Mesenchymal stem cell (in vitro differentiated cells and primary cell): ENCODE data around the gene PGC.

Experiments
- DNase-seq: peaks from one replicate; pipeline ENCODE4 v3.0.0-alpha.2; 2013
- H2AFZ ChIP-seq: one replicate; pipeline ENCODE4 v1.6.1; 2013; ENCODE audit warnings: low read depth, mild to moderate bottlenecking, control low read depth, inconsistent platforms, low read length, moderate library complexity
- H2AK5ac ChIP-seq: 2 replicates; pipeline ENCODE4 v1.6.1; 2013; ENCODE audit warnings: low read length, moderate library complexity, mild to moderate bottlenecking, inconsistent platforms; ENCODE audit not compliant: severe bottlenecking
- H2BK120ac ChIP-seq: one replicate; pipeline ENCODE4 v1.6.1; 2013; ENCODE audit warnings: low read depth, mild to moderate bottlenecking, inconsistent platforms, low read length, moderate library complexity
- H2BK12ac ChIP-seq, 2 experiments: one replicate each; pipeline ENCODE4 v1.6.1; 2013; ENCODE audit warnings: inconsistent platforms in 2 of 2, low read length in 2 of 2, mild to moderate bottlenecking in 2 of 2, moderate library complexity in 2 of 2, control low read depth in 1 of 2
- H2BK15ac ChIP-seq: one replicate; pipeline ENCODE4 v1.6.1; 2013; ENCODE audit warnings: mild to moderate bottlenecking, low read depth, inconsistent platforms; ENCODE audit not compliant: poor library complexity, severe bottlenecking
- H2BK5ac ChIP-seq: 2 replicates; pipeline ENCODE4 v1.6.1; 2013; ENCODE audit warnings: low read depth, mild to moderate bottlenecking, low read length, control low read depth, inconsistent platforms; ENCODE audit not compliant: poor library complexity, severe bottlenecking
- H3K14ac ChIP-seq, 2 experiments: one replicate each; pipeline ENCODE4 v1.6.1; 2013; ENCODE audit warnings: inconsistent platforms in 2 of 2, low read length in 2 of 2, control low read depth in 1 of 2, mild to moderate bottlenecking in 1 of 2, moderate library complexity in 1 of 2
- H3K18ac ChIP-seq, 2 experiments: one replicate each; pipeline ENCODE4 v1.6.1; 2013; ENCODE audit warnings: inconsistent platforms in 2 of 2, low read length in 2 of 2, control low read depth in 1 of 2, low read depth in 1 of 2, mild to moderate bottlenecking in 1 of 2
- H3K23ac ChIP-seq, 2 experiments: one replicate each; pipeline ENCODE4 v1.6.1; 2013; ENCODE audit warnings: inconsistent platforms in 2 of 2, low read length in 2 of 2, mild to moderate bottlenecking in 2 of 2, moderate library complexity in 2 of 2, control low read depth in 1 of 2
- H3K27ac ChIP-seq: 2 replicates; pipeline ENCODE4 v1.5.1; 2013; ENCODE audit warnings: mild to moderate bottlenecking, moderate library complexity, low read length, control low read depth, inconsistent platforms; ENCODE audit not compliant: poor library complexity, severe bottlenecking
- H3K27me3 ChIP-seq, 2 experiments: 2 replicates each; pipeline versions ENCODE4 v1.6.1 to v1.7.0; 2013; ENCODE audit warnings: low read length in 2 of 2, mild to moderate bottlenecking in 2 of 2, moderate library complexity in 2 of 2, control low read depth in 1 of 2, inconsistent platforms in 1 of 2; ENCODE audit not compliant: control insufficient read depth in 1 of 2, insufficient read depth in 1 of 2
- H3K36me3 ChIP-seq, 2 experiments: 2 replicates each; pipeline versions ENCODE4 v1.6.1 to v1.7.0; 2013; ENCODE audit warnings: low read length in 2 of 2, control low read depth in 1 of 2, inconsistent platforms in 1 of 2, low read depth in 1 of 2, mild to moderate bottlenecking in 1 of 2; ENCODE audit not compliant: insufficient read depth in 2 of 2, control insufficient read depth in 1 of 2
- H3K4ac ChIP-seq, 2 experiments: one replicate each; pipeline ENCODE4 v1.6.1; 2013; ENCODE audit warnings: inconsistent platforms in 2 of 2, low read length in 2 of 2, mild to moderate bottlenecking in 2 of 2, moderate library complexity in 2 of 2, control low read depth in 1 of 2, low read depth in 1 of 2
- H3K4me1 ChIP-seq: 2 replicates; pipeline ENCODE4 v1.6.1; 2013; ENCODE audit warnings: low read depth, low read length, control low read depth; ENCODE audit not compliant: control insufficient read depth, insufficient read depth
- H3K4me2 ChIP-seq: 2 replicates; pipeline ENCODE4 v1.6.1; 2013; ENCODE audit warnings: low read length, mild to moderate bottlenecking, inconsistent platforms; ENCODE audit not compliant: poor library complexity, severe bottlenecking
- H3K4me3 ChIP-seq, 2 experiments: 2 replicates each; pipeline versions ENCODE4 v1.5.1 to v1.7.0; 2013; ENCODE audit warnings: low read length in 2 of 2, mild to moderate bottlenecking in 2 of 2, control low read depth in 1 of 2, low read depth in 1 of 2; ENCODE audit not compliant: insufficient read depth in 1 of 2
- H3K79me1 ChIP-seq: replicated peaks from 2 replicates; pipeline ENCODE4 v1.6.1; 2013; ENCODE audit warnings: mild to moderate bottlenecking, control low read depth, low read length, inconsistent platforms; ENCODE audit not compliant: poor library complexity, severe bottlenecking
- H3K9ac ChIP-seq: 2 replicates; pipeline ENCODE4 v1.7.0; 2013; ENCODE audit warnings: mild to moderate bottlenecking, low read length, moderate library complexity
- H3K9me3 ChIP-seq: 2 replicates; pipeline ENCODE4 v1.7.0; 2013; ENCODE audit warnings: mild to moderate bottlenecking, low read length; ENCODE audit not compliant: control insufficient read depth
- H4K8ac ChIP-seq: one replicate; pipeline ENCODE4 v1.6.1; 2013; ENCODE audit warnings: inconsistent platforms, mild to moderate bottlenecking, low read length, moderate library complexity
- H4K91ac ChIP-seq: one replicate; pipeline ENCODE4 v1.6.1; 2013; ENCODE audit warnings: mild to moderate bottlenecking, low read length, inconsistent platforms
- WGBS: methylation state at CpG from one replicate; pipeline ENCODE4 v1.1.7; 2013; ENCODE audit warnings: mixed read lengths; 5-methylcytosine and 5-hydroxymethylcytosine counted together

PGC gene

DNA sequence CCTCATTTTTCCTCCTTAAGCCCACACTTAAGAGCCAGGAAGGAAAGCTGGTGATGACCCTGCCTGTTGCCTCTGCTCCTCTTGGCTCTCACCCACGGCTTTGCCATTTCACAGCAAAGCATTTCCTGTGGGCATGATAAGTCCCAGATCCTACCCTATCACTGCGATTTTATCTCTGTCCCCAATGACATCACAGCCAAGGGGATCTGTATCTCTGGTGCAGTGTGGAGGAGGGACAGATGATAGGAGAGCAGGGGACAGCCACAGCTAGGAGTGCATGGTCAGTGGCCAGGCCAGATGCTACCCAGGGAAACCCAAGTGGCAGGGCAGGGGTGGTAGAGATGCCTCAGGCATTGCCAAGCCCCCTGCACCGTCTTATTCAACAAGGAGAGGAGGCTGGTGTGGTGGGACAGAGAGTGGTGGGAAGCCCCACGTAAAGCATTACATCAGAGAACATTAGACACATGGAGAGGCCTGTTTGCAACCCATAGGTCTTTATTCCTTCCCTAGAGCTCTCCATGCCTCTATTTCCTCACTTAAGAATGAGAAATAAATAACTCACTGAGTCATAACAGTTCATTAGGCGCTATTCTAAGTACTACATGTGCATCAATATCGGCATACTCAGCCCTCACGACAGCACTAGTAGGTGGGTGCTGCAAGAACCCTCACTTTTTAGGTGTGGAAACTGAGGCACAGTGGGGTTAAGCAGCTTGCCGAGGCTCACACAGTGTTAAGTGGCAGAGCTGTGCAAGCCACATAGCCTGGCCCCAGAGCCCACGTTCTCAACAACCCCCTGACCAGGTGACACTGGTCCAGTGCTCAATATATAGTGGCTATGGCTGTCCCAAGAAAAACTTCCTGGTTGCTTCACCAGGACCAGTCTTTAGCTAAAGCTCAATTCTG is 16.4 kb downstream of the PGC start:
- no peak overlapping the region for H3K4me3 ChIP-seq
- no peak overlapping the region for H3K23ac ChIP-seq
- peaks cover 51% of the 10 kb centered on the region for H3K4me1 ChIP-seq
- H2BK120ac ChIP-seq = no peak overlapping the region
- H3K4ac ChIP-seq = no peak overlapping the region
- DNase-seq = peak; percentile 47
- H2AFZ ChIP-seq = no peak overlapping the region
- no peak overlapping the region for H3K27ac ChIP-seq
- no peak overlapping the region for H3K4me2 ChIP-seq
- WGBS = 71% methylated on average over 8 of the region's 9 CpGs
- H3K27me3 ChIP-seq = no peaks in the 10 kb centered on the region
- H4K91ac ChIP-seq = no peak overlapping the region
- H2BK15ac ChIP-seq = no peak overlapping the region
- H3K18ac ChIP-seq = peak overlapping the region in 1 of 2 experiments; percentile 1
- no peak overlapping the region for H3K9ac ChIP-seq
- H4K8ac ChIP-seq = no peak overlapping the region
- H3K79me1 ChIP-seq = peaks cover 29% of the 10 kb centered on the region
- no peak overlapping the region for H2BK12ac ChIP-seq
- peaks cover 0 to 19% of the 10 kb centered on the region in 2 experiments for H3K36me3 ChIP-seq
- H3K14ac ChIP-seq = no peak overlapping the region
- H2BK5ac ChIP-seq = no peak overlapping the region
- H2AK5ac ChIP-seq = no peak overlapping the region
- no peaks in the 10 kb centered on the region for H3K9me3 ChIP-seq

GRCh38 chr6:41729624-41730023 is 17.6 kb downstream of the PGC start:
- WGBS = 91% methylated on average over 7 of the region's 7 CpGs
- Histone ChIP-seq H3K36me3 (peaks cover 0 to 21% of the 10 kb centered on the region in 2 experiments), H2BK120ac (no peak overlapping the region), H2AK5ac (no peak overlapping the region), H3K4me1 (peaks cover 56% of the 10 kb centered on the region), H3K14ac (no peak overlapping the region), H3K4me3 (peak overlapping the region in 1 of 2 experiments; percentile 14), H3K9me3 (no peaks in the 10 kb centered on the region), H3K9ac (no peak overlapping the region), H3K79me1 (peaks cover 36% of the 10 kb centered on the region), H3K23ac (no peak overlapping the region), H3K27ac (no peak overlapping the region), H3K18ac (no peak overlapping the region), H3K27me3 (no peaks in the 10 kb centered on the region), H2BK12ac (no peak overlapping the region), H2BK15ac (no peak overlapping the region), H4K8ac (no peak overlapping the region), H3K4me2 (no peak overlapping the region), H3K4ac (no peak overlapping the region), H2AFZ (no peak overlapping the region), H4K91ac (no peak overlapping the region), H2BK5ac (no peak overlapping the region)
- DNase-seq = no peak

GRCh38 chr6:41728954-41729353 is 18.2 kb downstream of the PGC start:
- Histone ChIP-seq H4K91ac (no peak overlapping the region), H3K4me2 (no peak overlapping the region), H3K27me3 (no peaks in the 10 kb centered on the region), H3K4me1 (peaks cover 62% of the 10 kb centered on the region), H3K9me3 (no peaks in the 10 kb centered on the region), H2BK120ac (no peak overlapping the region), H3K4ac (no peak overlapping the region), H2BK5ac (no peak overlapping the region), H3K27ac (no peak overlapping the region), H3K4me3 (no peak overlapping the region), H2AK5ac (no peak overlapping the region), H3K36me3 (peaks cover 0 to 21% of the 10 kb centered on the region in 2 experiments), H3K23ac (no peak overlapping the region), H2BK15ac (peak overlapping the region; percentile 71), H3K18ac (no peak overlapping the region), H2BK12ac (no peak overlapping the region), H2AFZ (no peak overlapping the region), H3K9ac (no peak overlapping the region), H4K8ac (no peak overlapping the region), H3K79me1 (peaks cover 42% of the 10 kb centered on the region), H3K14ac (no peak overlapping the region)
- DNase-seq = no peak
- WGBS = 97% methylated on average over 7 of the region's 7 CpGs

- peaks cover 64% of the 10 kb centered on the region for H3K4me1 ChIP-seq
- H2BK12ac ChIP-seq = peak overlapping the region in 1 of 2 experiments; percentile 10
- peaks cover 45% of the 10 kb centered on the region for H3K79me1 ChIP-seq
- H3K9ac ChIP-seq = no peak overlapping the region
- no peak overlapping the region for H3K27ac ChIP-seq
- H3K23ac ChIP-seq = no peak overlapping the region
- 91% methylated on average over 19 of the region's 19 CpGs for WGBS
- H3K9me3 ChIP-seq = no peaks in the 10 kb centered on the region
- H3K4me2 ChIP-seq = no peak overlapping the region
- no peak overlapping the region for H3K4me3 ChIP-seq
- no peak overlapping the region for H3K14ac ChIP-seq
- no peak overlapping the region for H2AFZ ChIP-seq
- no peak overlapping the region for H2BK5ac ChIP-seq
- no peak overlapping the region for H4K8ac ChIP-seq
- peaks cover 0 to 21% of the 10 kb centered on the region in 2 experiments for H3K36me3 ChIP-seq
- H2AK5ac ChIP-seq = no peak overlapping the region
- H2BK120ac ChIP-seq = no peak overlapping the region
- H4K91ac ChIP-seq = peak overlapping the region; percentile 35
- no peak overlapping the region for H3K4ac ChIP-seq
- no peak overlapping the region for H2BK15ac ChIP-seq
- H3K27me3 ChIP-seq = no peaks in the 10 kb centered on the region
- no peak overlapping the region for H3K18ac ChIP-seq
- DNase-seq = no peak
Observed at GRCh38 chr6:41728073-41728936, 18.9 kb downstream of the PGC start.
